Inferior parietal cortex (tissue), 1 donor: ENCODE data around the gene PCNX1.
A peak's percentile ranks its signal among the peaks of the same experiment; 100 is the strongest.
"Not testable (repeated sequence)": the region's sequence is repeated elsewhere in the genome, so short reads cannot be mapped to it uniquely, and the experiment has no call there.

Experiments used
- DNase-seq: peaks from one replicate; pipeline ENCODE4 v3.0.0-alpha.2; 2016; ENCODE audit errors: extremely low spot score

The PCNX1 gene

DNA sequence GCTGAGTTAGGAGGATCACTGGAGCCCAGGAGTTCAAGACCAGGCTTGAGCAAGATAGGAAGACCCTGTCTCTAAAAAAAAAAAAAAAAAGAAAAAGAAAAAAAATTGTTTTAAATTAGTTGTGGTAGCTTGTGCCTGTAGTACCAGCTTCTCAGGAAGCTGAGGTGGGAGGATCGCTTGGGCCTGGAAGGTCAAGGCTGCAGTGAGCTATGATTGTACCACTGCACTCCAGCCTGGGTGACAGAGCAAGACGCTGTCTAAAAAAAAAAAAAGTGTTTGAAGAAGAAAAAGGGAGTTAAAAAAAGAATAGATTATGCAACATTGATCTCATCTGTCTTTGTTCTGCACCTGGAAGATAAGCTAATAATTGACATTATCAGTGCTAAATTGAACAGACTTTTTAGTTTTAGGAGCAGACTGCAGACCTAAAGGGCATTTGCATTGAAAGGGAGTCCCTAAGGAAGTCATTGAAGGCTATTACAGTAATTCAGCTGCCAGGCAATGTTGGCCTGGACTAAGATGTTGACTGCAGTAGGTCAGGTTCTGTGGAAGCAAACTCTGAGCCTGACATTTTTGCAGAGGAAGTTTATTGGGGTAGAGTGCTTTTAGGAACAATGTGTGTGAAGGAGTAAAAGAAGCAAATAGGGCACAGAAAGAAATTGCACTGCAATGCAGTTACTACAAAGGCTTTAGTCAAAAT, 215.8 kb downstream of the PCNX1 start:
- DNase-seq, result no peak

DNA sequence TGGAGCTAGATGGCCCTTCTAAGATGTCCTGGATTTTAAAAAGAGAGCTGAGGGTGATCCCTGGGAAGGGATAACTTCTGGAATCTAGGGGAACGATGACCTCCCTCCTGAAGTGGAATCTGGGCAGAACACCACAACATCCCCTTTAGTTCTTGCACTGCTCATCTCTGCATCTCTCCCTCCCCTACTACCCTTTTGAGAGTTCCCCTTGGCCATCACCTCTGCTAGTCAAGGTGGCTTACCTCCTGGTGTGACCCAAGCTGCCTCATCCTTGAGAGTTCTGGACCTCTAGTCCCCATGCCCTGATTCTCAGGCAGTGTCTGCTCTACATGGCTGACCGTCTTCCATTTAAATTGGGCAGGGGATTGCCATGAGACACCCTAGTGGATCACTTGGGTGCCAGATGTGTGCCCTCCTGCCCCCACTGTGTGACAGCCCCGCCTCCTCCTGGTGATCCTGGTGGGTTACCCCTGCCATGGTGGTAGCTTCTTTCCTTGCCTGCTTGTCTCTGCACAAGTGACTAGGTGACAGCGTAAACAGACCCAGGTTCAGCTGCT, 216.4 kb downstream of the PCNX1 start:
- DNase-seq, result no peak

DNA sequence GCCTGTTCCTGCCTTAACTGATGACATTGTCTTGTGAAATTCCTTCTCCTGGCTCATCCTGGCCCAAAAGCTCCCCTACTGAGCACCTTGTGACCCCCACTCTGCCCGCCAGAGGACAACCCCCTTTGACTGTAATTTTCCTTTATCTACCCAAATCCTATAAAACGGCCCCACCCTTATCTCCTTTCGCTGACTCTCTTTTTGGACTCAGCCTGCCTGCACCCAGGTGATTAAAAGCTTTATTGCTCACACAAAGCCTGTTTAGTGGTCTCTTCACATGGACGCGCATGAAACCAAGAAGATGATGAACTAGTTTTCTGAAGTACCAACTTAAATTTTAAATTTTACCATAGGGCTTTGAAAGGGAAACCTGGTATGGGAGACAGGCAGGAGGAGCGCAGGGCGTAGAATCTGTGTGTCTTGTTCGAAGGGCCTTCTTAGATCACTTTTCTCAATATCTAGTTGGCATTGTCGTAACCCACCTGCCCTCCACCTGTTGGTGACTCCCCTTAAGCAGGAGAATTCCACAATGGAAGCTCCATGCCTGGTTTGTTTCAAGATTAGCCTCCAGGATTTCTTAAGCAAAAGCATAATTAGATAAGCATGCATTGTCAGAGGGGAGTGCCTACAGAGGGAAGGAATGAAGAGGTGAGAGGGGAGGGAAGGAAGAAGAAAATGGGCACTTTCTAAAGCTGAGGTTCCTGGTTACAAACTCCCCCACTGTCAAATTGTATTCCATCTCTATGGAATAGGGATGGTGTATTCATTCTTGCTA, 222.6 kb downstream of the PCNX1 start:
- DNase-seq, result not testable (repeated sequence)

DNA sequence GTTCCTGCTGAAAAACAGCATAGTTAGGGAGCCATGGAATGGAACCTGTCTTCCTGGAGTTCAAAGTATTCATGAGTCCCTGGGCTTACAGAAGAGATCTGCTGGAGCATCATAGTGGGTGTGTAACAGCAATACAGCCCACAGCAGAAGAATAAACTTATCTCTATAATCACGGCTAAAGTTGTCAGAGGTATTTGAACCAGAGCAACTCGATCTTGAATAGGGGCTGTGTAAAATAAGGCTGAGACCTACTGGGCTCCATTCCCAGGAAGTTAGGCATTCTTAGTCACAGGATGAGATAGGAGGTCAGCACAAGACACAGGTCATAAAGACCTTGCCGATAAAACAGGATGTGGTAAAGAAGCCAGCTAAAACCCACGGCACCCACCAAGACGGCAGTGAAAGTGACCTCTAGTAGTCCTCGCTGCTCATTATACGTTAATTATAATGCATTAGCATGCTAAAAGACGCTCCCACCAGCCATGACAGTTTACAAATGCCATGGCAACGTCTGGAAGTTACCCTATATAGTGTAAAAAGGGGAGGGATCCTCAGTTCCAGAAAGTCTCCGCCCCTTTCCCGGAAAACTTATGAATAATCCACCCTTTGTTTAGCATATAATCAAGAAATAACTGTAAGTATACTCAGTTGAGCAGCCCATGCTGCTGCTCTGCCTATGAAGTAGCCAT, 223.4 kb downstream of the PCNX1 start:
- DNase-seq, result peak; percentile 7

DNA sequence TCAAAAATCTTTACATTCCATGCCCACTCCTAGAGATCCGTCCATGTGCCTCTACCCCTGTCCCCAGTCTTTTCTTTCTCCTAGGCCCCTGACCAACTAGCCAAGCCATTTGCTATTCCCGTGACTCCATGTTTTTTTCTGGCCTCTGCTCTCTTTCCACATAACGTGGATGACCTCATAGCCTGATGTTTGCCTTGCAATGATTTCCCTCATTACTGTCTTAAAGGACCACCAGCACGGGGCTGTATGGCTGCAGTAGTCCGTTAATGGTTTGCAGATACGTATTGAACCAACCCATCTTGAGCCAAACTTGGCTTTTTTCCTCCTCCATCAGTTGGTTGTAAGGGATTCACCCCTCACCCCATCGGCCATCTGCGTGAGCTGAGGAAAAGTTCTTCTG, 226.0 kb downstream of the PCNX1 start:
- DNase-seq, result no peak

DNA sequence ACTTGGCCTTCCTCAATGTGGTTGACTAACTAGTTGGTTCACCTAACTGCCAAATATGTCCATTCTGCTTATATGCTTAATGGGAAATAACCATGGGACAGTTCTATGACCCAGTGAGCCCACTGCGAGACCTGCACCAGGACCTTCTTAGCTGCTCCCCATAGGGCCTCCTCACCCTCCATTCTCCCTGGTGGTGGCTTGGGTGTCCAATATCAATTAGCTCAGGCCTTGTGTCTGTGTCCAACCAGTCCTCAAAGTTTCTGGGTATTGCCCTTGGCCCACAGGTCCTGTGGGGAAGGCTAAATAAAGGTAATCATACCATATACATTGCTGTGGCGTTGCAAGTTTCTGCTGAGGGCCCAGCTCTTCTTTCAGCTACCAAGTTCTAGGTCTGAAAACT, 228.2 kb downstream of the PCNX1 start:
- DNase-seq, result no peak

DNA sequence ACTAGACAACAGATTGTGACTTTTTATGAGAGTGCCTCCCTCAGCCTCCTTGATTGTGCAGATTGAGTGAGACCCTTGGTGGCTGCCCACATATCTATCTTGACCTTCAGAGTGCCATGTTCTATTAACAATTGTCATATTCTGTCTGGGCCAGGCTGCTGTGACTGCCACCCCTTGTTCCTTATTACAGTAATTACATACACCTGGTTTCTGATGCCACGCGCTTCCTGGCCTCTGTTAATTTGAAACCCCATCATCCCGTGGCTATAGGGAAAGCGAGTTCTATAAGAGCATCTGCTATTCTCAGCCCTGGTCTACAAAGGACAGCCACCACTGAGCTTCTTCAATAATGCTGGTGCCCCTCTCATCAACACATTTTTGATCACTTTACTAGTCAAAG, 228.7 kb downstream of the PCNX1 start:
- DNase-seq, result no peak

DNA sequence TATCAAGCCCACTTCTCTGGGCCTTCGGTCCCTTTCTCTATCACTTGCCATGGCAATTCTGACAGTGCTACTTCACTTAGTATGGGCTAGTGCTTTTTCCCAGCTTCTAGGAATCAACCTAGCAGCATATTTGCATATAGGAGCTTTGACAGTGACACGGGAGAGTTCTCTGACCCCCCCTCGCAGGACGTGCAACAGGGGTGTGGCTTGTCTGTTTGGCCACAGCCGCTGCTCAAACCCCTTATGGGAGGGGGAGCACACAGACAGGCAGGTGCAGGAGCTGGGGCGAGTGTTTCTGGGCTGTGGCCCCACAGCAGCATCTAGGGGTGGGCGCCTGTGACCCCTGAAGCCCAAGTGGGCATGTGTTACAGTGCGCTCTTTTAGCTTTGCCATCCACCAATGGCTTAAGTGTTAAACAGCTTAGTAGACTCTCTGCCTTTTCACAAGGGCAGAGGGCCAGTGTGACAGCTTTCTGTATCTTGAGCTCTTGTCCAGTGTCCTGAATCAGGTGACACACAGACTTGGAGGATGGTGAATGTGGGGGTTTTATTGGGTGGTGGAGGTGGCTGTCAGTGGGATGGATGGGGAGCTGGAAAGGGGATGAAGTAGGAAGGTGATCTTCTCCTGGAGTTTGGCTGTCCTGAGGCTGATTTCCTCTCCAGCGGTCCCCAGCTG, 229.3 kb downstream of the PCNX1 start:
- no peak for DNase-seq

DNA sequence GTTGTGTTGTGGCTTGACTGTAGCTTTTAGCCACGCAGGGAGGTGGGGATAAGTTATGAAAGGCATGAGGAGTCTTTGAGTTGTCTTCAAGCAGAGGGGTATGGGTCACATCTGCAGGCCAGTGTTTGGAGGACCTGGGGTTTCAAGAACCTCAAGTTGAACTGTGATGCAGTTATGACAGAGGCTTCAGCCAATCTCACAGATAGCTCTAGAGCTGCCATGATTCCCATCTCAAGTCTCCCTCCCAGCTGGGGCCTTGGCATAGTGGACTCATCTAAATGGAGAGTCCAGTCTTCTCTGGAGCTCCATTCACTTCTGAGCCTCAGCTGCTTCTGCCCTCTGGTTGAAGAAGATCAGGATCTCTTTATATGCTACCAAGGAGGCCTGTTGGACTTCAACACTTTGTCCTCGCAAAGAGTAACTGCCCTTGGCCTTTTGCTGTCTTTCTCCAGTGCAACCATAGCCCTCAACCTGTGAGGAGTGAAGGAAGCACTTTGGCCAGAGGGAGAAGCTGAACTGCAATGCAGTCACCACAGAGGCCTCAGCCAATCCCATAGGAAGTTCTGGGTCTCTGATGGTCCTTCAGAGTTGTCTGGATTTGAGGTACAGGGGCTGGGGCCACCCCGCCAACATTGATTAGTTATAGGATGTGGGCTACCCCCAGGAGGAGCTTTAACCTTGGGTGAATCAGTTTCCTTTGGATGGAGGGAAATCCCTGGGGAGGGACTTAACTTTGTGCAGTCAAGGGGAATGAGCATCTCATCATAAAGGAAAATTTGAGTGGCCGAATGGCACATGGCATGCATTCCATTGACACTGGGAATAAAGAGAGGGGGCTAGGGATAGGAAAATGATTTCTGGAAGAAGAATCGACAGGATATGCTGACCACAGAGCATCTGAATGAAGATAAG, 230.5 kb downstream of the PCNX1 start:
- no peak for DNase-seq

DNA sequence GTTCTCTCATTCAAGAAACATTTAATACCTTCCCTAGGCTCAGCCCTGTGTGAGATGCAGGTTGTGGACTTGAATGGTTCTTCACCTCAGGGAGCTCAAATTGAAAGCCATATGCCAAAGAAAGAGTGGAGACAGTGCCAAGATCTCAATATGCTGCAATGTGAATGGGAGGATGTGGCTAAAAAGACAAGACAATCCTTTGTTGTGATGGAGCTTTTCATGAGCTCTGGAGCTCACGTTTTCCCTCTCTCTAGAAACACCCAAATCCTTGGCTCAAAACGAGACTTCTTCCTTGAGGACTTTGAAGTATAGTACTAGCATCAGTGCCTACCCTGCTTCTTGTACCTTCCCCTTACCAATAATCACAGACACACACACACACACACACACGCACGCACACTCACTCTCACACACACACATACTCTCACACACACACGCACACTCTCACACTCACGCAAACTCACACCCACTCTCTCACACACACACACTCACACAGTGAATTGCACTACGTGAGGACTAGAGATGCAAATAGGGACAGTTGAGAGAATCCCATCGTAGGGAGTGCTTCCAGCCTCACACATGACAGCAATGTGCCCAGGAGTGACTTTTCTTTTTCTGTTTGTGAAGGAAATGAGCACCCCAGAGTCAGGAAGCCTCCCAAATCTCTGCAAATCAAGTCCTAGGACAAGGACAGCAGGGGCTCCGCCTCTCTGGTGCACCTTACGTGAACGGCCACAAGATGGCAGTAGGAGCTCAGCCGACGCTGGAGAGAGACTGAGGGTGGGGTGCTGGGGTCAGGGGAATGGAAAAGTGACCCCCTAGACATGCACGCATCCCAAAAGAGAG, 231.4 kb downstream of the PCNX1 start:
- peak; percentile 81 for DNase-seq

DNA sequence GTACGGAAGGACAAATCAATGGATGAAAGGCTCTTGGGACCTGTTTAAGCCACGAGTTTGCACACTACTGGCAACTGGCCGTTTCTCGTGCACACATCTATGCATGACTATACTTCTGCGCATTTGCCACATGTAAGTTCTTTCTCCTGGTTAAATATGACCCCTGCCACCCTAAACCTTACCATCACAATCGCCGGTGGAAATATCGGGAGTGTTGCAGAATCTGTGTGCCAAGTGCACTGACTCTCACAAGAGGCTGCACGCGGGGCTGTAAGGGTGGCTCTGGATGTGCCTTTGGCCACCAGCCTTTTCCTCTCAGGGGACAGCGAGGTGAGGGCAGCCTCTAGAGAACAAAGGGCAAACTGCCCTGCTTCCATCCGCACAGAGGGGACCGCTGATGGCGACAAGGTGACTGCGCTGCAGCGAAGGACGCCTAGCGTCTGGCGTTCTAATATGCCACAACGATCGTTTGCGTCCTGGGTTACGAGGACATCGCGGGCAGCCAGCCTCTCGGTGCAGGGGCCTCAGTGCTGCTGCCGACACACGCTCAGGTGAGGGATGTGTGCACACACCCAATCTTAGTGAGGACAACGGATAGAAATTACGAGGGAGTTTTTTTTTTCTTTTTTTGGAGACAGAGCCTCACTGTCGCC, 232.2 kb downstream of the PCNX1 start:
- no peak for DNase-seq

DNA sequence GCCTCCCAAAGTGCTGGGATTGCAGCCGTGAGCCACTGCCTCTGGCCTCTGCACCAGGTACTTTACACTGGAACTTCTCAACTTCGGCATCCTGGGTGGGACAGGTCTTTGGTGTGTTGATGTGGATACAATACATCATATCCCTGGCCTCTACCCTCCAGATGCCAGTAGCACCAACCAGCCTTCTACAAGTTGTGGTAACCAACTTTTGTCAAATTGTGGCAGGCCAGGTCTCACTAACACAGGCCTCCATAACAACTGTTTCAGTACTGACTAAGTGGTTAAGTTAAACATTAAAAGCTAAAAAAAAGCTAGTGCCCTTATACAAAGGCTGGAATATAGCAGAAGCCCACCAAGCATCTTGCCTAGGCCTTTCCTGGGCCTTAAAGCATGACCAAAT, 232.9 kb downstream of the PCNX1 start:
- DNase-seq, result no peak

DNA sequence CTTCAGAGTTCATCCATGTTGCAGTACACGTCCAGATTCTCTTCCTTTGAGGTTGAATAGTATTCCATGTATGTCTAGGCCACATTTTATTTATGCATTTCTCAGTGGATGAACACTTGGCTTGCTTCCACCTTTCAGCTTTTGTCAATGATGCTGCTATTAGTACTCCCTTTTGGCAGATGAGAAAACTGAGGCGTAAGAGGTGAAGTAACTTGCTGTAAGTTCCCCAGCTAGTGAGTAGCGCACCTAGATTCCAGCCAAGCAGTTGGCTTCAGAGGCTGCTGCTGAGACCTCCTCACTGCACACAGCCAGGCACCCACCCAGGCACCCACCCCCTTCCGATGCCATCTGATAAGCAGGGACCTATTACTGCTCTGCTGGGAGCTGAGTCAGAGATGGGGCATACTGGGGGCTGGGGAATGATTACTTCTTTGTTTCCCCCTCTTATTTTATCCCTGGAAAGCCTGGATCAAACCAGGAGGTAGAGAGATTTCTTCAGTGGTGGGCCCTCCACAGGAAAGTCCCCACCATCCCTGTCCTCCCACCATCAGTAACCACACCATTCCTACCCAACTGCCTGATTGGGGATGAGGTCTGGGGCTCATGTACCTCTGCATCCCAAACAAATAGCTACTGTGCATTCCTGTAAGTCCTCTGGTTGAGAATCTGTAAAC, 234.6 kb downstream of the PCNX1 start:
- DNase-seq, result no peak

DNA sequence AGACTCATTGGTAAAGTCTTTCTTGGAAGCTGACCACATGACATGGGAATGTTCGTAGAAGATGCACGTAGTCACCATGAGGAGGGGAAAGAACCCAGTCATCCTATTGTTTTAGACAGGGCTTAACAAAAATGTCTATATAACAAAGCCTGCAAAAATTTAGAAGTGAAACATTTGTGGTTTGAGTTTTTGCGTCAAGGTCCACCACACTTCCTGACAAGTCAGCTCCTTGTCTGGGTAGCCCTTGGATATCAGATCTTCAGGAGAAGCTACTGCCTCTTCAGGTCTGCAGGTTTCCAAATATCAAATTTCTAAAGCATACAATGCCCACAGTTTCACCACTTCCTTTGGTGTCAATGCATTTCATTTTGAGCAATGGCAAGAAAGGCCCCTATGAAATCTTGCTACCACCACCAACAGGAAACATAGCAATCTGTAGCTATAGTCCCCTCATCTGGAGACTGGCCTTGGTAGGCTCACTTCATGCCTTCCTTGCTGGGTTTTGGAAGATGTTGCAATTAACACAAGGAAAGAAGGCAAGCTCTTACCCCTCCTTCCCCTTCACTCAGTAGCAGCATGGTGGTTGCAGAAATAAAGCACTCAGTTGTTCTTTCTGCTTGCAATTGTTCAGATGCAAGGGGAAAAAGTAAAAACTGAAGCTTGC, 235.2 kb downstream of the PCNX1 start:
- no peak for DNase-seq

DNA sequence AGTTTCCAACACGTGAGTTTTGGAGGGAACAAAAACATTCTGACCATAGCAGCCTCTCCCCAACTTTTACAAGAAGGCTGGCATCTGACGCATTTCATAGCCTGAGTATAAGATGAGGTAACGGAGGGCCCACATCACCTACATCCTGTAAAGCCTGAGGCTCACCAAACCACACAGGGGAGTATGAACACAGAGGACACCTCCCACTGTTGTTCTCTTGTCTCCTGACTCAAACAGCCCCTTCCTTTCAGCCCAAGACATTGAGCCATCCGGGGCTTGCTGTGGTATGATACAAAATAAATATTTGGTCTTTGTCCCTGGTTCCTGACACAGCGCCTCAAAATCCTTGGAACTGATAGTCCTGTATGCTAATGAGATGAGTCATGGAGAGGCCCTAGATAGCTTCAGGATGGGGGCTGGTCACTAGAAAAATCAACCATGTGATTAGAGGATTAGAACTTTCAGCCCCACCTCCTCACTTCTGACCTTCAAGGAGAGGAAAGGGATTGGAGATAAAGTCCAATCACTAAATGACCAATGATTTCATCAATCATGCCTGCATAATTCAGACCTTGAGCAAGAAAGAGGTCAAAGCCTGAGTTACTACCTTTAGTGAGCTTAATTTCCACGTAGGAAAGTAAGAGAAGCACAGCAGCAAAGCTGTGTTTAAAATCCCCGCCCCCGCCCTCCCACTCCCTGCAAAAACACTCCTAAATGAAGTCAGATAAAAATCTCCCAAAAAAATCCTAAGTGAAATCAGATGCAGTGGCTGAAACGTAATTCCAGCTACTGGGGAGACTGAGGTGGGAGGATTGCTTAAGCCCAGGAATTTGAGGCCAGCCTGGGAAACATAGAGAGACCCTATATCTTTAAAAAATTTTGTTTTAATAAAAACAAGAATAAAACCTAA, 236.4 kb downstream of the PCNX1 start:
- no peak for DNase-seq

DNA sequence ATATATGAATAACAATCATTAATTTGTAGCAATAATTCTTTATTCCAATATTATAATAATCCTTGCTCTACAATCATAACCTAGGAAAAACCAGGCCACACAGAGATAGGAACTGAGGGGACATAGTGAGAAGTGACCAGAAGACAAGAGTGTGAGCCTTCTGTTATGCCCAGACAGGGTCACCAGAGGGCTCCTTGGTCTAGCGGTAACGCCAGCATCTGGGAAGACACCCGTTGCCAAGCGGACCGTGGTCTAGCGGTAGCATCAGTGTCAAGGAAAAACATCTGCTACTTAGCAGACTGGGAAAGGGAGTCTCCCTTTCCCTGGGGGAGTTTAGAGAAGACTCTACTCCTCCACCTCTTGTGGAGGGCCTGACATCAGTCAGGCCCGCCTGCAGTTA, 240.1 kb downstream of the PCNX1 start:
- DNase-seq, result not testable (repeated sequence)

DNA sequence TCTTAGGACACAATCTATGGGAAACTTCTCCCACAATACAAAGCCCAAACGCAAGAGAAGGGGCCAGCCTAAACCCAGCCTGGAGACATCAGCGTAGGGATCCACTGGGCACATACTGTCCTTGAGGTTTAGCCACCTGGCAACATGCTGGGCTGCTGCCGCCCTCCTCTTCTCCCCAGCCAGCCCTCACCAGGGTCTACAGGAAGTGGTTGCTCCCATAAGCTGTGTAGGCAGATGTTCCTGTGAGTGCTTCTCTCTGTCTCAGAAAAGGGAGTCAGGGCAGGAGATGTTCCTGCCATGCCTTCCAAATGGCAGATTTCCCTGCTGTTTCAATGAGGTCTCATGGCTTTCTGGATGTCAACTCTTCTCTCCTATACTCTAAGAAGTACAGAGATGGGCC, 241.4 kb downstream of the PCNX1 start:
- DNase-seq, result no peak
